LNCAP (cell line): ENCODE measurements around the gene TMEM108.
A peak's percentile ranks its signal among the peaks of the same experiment; 100 is the strongest.

Experiments
- TF ChIP-seq, protein P1 (sequence below): fragments of 450-650 bp; IDR thresholded peaks from 2 replicates; pipeline ENCODE4 v1.5.1; 2017; ENCODE audit warnings: mild to moderate bottlenecking

The TMEM108 gene

DNA sequence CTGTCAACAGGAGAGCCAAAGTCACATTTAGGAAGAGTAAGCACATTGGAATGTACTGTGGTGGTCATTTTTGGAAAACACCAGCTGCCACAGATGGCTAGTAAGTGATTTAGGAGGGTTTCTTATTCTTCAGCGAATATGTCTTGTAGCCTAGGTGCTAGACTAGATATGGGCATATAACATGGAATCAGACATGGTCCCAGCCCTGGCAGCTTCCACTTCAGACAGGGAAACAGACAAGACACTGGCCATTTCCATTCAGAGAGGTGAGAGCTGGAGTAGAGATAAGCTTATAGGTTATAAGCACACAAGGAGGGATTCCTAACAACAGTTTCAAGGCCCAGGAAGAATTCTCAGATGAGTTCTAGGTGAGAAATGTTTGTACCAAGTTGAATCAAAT lies 333.5 kb downstream of the TMEM108 start:
- TF ChIP-seq, protein P1, sequence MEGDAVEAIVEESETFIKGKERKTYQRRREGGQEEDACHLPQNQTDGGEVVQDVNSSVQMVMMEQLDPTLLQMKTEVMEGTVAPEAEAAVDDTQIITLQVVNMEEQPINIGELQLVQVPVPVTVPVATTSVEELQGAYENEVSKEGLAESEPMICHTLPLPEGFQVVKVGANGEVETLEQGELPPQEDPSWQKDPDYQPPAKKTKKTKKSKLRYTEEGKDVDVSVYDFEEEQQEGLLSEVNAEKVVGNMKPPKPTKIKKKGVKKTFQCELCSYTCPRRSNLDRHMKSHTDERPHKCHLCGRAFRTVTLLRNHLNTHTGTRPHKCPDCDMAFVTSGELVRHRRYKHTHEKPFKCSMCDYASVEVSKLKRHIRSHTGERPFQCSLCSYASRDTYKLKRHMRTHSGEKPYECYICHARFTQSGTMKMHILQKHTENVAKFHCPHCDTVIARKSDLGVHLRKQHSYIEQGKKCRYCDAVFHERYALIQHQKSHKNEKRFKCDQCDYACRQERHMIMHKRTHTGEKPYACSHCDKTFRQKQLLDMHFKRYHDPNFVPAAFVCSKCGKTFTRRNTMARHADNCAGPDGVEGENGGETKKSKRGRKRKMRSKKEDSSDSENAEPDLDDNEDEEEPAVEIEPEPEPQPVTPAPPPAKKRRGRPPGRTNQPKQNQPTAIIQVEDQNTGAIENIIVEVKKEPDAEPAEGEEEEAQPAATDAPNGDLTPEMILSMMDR = no peak

DNA sequence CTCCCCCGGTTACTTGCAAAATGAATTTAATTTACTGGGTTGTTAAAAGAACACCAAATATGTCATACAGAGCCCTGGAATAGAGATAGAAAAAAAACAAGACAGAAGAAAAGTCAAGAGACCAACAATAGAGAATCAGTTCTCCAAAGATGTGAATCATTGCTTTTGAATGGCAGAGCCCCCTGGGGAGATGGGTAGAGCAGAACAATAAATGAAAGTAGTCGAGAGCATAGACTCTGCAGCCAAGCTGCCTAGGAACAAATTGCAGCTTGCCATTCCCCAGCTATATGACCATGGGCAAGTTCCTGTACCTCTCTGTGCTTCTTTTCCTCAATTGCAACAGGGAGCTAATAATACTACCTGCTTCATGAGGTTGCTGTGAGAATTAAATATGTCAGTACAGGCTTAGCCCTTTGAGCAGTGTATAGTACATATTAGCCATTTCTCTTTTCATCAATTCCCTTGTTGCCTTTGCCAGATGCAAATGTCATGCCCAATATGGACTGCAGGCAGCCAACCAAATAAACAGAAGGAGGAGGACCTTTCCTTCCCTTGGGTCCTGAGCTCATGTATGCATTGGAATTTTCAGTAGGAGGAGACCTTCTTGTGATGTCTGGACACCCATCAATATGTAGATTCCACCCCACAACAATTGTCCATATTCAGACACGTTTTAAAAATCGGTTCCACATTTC lies 336.7 kb downstream of the TMEM108 start:
- TF ChIP-seq, protein P1 = no peak

GRCh38 chr3:133375403-133375745 lies 337.2 kb downstream of the TMEM108 start:
- TF ChIP-seq, protein P1 = no peak

DNA sequence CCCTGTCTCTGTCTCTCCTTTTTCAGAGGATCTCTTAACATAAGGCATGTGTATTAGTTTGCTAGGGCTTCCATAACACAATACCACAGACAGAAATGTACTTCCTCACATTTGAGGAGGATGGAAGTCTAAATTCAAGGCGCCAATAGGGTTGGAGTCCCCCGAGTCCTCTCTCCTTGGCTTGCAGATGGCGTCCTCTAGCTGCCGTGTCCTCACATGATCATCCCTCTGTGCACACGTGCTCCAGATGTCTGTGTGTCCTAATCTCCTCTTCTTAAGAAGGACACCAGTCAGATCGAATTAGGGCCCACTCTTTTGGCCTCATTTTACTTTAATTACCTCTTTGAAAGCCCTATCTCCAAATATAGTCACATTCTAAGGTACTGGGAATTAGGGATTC lies 338.6 kb downstream of the TMEM108 start:
- TF ChIP-seq, protein P1 = no peak

- TF ChIP-seq, protein P1 = peak; percentile 54; the same call in 1 of the 2 replicates
These were observed 339.2 kb downstream of the TMEM108 start for GRCh38 chr3:133377396-133377795.

- TF ChIP-seq, protein P1 = no peak
These were observed 341.7 kb downstream of the TMEM108 start for GRCh38 chr3:133379926-133380325.

DNA sequence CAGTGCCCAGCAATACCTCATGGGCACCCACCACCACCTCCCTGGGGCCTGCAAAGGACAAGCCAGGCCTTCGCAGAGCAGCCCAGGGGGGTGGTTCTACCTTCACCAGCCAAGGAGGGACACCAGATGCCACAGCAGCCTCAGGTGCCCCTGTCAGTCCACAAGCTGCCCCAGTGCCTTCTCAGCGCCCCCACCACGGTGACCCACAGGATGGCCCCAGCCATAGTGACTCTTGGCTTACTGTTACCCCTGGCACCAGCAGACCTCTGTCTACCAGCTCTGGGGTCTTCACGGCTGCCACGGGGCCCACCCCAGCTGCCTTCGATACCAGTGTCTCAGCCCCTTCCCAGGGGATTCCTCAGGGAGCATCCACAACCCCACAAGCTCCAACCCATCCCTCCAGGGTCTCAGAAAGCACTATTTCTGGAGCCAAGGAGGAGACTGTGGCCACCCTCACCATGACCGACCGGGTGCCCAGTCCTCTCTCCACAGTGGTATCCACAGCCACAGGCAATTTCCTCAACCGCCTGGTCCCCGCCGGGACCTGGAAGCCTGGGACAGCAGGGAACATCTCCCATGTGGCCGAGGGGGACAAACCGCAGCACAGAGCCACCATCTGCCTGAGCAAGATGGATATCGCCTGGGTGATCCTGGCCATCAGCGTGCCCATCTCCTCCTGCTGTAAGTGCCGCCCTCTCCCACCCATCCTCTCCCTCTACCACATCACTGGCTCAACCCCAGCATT lies 342.5 kb downstream of the TMEM108 start:
- TF ChIP-seq, protein P1 = no peak
